A549 (cell line): ENCODE measurements around the gene DACH1. TPM values are rescaled to one million over a fixed set of nuclear protein-coding genes. Genes with fewer than 3 reads are reported as not detected.

Experiments
- ATAC-seq, 2 experiments: fragments of 200-7000 bp in 1 of 2; fragments of >200 bp in 1 of 2; cut with Nextera tagmentation in 1 of 2; cut with Tn5 transposase in 1 of 2; 3 replicates each; pipeline versions ENCODE4 v1.8.0 to v1.9.1; 2018 to 2020; ENCODE audit warnings: mild to moderate bottlenecking in 1 of 2, moderate library complexity in 1 of 2
- CTCF ChIA-PET: fragments of 300-600 bp; sonication (Branson Sonifier 250); formaldehyde crosslinking; extraction: SDS; loops from one replicate; lab custom pipeline; 2021; ENCODE audit warnings: antibody characterized with exemption, inconsistent platforms; lab: Yijun Ruan, JAX
- POLR2A ChIA-PET: fragments of 350-600 bp; formaldehyde crosslinking; extraction: SDS; loops from one replicate; lab custom pipeline; 2021; ENCODE audit warnings: antibody characterized with exemption, inconsistent platforms; lab: Yijun Ruan, JAX
- DNase-seq, 2 experiments: peaks; one replicate each; pipeline versions ENCODE4 v3.0.0 to v3.0.0-alpha.2; 2011 to 2016; ENCODE audit warnings: low read depth in 1 of 2, low spot score in 1 of 2
- FAIRE-seq: peaks from 2 replicates; lab custom pipeline; 2011; peaks lifted over from hg19 to GRCh38; lab: Jason Lieb, UNC
- H3K27ac ChIP-seq, 2 experiments: fragments of >200 bp; sonication (Bioruptor Twin); formaldehyde crosslinking; 3 replicates each; pipeline ENCODE4 v1.5.1; 2016 to 2017
- H3K4me1 ChIP-seq: fragments of >200 bp; sonication (Bioruptor Twin); formaldehyde crosslinking; 3 replicates; pipeline ENCODE4 v1.6.1; 2016
- H3K4me2 ChIP-seq: fragments of >200 bp; sonication (Bioruptor Twin); formaldehyde crosslinking; 3 replicates; pipeline ENCODE4 v1.6.1; 2016
- H3K4me3 ChIP-seq: fragments of >200 bp; sonication (Bioruptor Twin); formaldehyde crosslinking; 3 replicates; pipeline ENCODE4 v1.5.1; 2016
- H3K9me3 ChIP-seq: fragments of >200 bp; sonication (Bioruptor Twin); formaldehyde crosslinking; 3 replicates; pipeline ENCODE4 v1.6.1; 2016
- ATOH8 ChIP-seq: fragments of 250-450 bp; sonication (Bioruptor Pico); IDR thresholded peaks from 2 replicates; pipeline ENCODE4 v1.5.0; 2020; ENCODE audit warnings: low read depth, mild to moderate bottlenecking, moderate library complexity
- BHLHE40 ChIP-seq: IDR thresholded peaks from 2 replicates; pipeline ENCODE4 v1.6.1; 2012; ENCODE audit warnings: low read depth, low read length, inconsistent platforms
- CBX8 ChIP-seq: fragments of 200-600 bp; sonication (generic); IDR thresholded peaks from 2 replicates; pipeline ENCODE4 v1.6.1; 2016
- CEBPB ChIP-seq, 2 experiments: fragments of >200 bp in 1 of 2; sonication (Bioruptor Twin) in 1 of 2; formaldehyde crosslinking in 1 of 2; IDR thresholded peaks; 2 replicates each; pipeline ENCODE4 v1.6.1; 2012 to 2016
- EHF ChIP-seq: fragments of 250-450 bp; sonication (Bioruptor Pico); IDR thresholded peaks from 2 replicates; pipeline ENCODE4 v1.5.0; 2020; ENCODE audit warnings: mild to moderate bottlenecking
- FOSB ChIP-seq: fragments of 250-450 bp; sonication (Bioruptor Pico); IDR thresholded peaks from 2 replicates; pipeline ENCODE4 v1.5.0; 2020; ENCODE audit warnings: mild to moderate bottlenecking, moderate library complexity
- FOXS1 ChIP-seq: fragments of 250-450 bp; sonication (Bioruptor Pico); IDR thresholded peaks from 2 replicates; pipeline ENCODE4 v1.5.0; 2020; ENCODE audit warnings: mild to moderate bottlenecking, moderate library complexity
- GATA3 ChIP-seq: IDR thresholded peaks from 2 replicates; pipeline ENCODE4 v1.6.1; 2012; ENCODE audit warnings: borderline replicate concordance
- HOXB13 ChIP-seq: fragments of 250-450 bp; sonication (Bioruptor Pico); IDR thresholded peaks from 2 replicates; pipeline ENCODE4 v1.5.0; 2020; ENCODE audit warnings: low read depth, mild to moderate bottlenecking, moderate library complexity
- HOXB5 ChIP-seq: fragments of 250-450 bp; sonication (Bioruptor Pico); IDR thresholded peaks from 2 replicates; pipeline ENCODE4 v1.5.0; 2020; ENCODE audit warnings: mild to moderate bottlenecking, moderate library complexity
- JUNB ChIP-seq: fragments of >200 bp; sonication (Bioruptor Twin); formaldehyde crosslinking; IDR thresholded peaks from 2 replicates; pipeline ENCODE4 v1.6.1; 2016
- MAX ChIP-seq: IDR thresholded peaks from 2 replicates; pipeline ENCODE4 v1.6.1; 2012
- MAZ ChIP-seq: fragments of 150-350 bp; IDR thresholded peaks from 2 replicates; pipeline ENCODE4 v1.6.1; 2014; ENCODE audit warnings: antibody characterized with exemption, low read depth, low read length, borderline replicate concordance
- MYC ChIP-seq: IDR thresholded peaks from 2 replicates; pipeline ENCODE4 v1.6.1; 2012; ENCODE audit warnings: mild to moderate bottlenecking, inconsistent platforms, low read length, improper control_type of control experiment, borderline replicate concordance
- NR3C1 ChIP-seq: fragments of >200 bp; sonication (Bioruptor Twin); formaldehyde crosslinking; IDR thresholded peaks from 3 replicates; pipeline ENCODE4 v1.6.1; 2017
- POLR2A ChIP-seq: IDR thresholded peaks from 2 replicates; pipeline ENCODE4 v1.6.1; 2012; ENCODE audit warnings: mild to moderate bottlenecking, low read length
- SREBF2 ChIP-seq: fragments of 450-650 bp; IDR thresholded peaks from 2 replicates; pipeline ENCODE4 v1.6.1; 2014; ENCODE audit warnings: mild to moderate bottlenecking, moderate library complexity
- ZC3H11A ChIP-seq: fragments of 450-650 bp; IDR thresholded peaks from 2 replicates; pipeline ENCODE4 v1.6.1; 2014; ENCODE audit warnings: antibody characterized with exemption, mild to moderate bottlenecking
- ZNF302 ChIP-seq: fragments of 250-450 bp; sonication (Bioruptor Pico); IDR thresholded peaks from 2 replicates; pipeline ENCODE4 v1.9.0; 2021; ENCODE audit warnings: inconsistent platforms, mild to moderate bottlenecking, moderate library complexity
- ZSCAN20 ChIP-seq: fragments of 250-450 bp; sonication (Bioruptor Pico); IDR thresholded peaks from 2 replicates; pipeline ENCODE4 v1.8.0; 2022; ENCODE audit warnings: mild to moderate bottlenecking, moderate library complexity
- WGBS: methylation state at CpG from one replicate; pipeline ENCODE4 v1.1.6; 2017; ENCODE audit errors: missing lambda C conversion rate; 5-methylcytosine and 5-hydroxymethylcytosine counted together
- polyA plus RNA-seq, 4 experiments: library from polyadenylated mRNA; depleted of rRNA in 3 of 4; stranded (reverse); fragments of >200 nt; fragmentation: RNase III in 1 of 4; extraction: RNeasy Plus Mini Kit Qiagen cat#74134 plus additional on column Dnase treatment in 1 of 4; gene quantifications; 2 replicates in 3 of 4; 3 replicates in 1 of 4; pipeline ENCODE4 v1.2.3, GENCODE V29; 2011 to 2017
- TF ChIP-seq, protein P1 (sequence below): fragments of 150-350 bp; IDR thresholded peaks from 2 replicates; pipeline ENCODE4 v1.6.1; 2014; ENCODE audit warnings: low read depth, mild to moderate bottlenecking, low read length

Gene DACH1
- polyA plus RNA-seq, 2 of the 4 experiments (the other 2 are of a cell fraction): not detected

DNA sequence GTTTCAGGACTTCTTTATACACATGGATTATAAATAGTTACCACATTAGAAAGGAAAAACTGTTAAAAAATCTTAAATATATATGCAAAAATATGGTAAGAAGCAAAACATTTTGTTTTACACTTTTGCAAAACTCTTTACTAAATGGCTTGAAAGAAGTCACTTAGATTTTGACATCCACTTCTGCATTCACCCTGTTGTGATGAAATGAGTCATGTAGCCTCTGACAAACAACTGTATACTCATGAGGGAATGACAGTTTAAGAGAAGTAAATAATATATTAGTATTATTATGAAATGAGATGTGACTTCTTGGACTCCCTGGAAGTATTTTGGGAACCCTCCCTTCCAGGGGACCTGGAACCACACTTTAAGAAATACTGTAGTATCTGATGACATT is 275.6 kb downstream of the DACH1 start:
- Histone ChIP-seq H3K4me3 (no peak overlapping the region), H3K27ac (no peak overlapping the region)
- ChIA-PET POLR2A (no interaction called here), CTCF (no interaction called here)
- DNase-seq (no peak), ATAC-seq (no peak), FAIRE-seq (no peak)
- TF ChIP-seq BHLHE40 (no peak), GATA3 (no peak), JUNB (no peak), ATOH8 (CRISPR knock-in tag) (no peak), ZNF302 (CRISPR knock-in tag) (no peak), SREBF2 (no peak), ZSCAN20 (CRISPR knock-in tag) (no peak), FOXS1 (CRISPR knock-in tag) (no peak), MYC (no peak), EHF (CRISPR knock-in tag) (no peak), ZC3H11A (no peak)
- TF ChIP-seq, protein P1, sequence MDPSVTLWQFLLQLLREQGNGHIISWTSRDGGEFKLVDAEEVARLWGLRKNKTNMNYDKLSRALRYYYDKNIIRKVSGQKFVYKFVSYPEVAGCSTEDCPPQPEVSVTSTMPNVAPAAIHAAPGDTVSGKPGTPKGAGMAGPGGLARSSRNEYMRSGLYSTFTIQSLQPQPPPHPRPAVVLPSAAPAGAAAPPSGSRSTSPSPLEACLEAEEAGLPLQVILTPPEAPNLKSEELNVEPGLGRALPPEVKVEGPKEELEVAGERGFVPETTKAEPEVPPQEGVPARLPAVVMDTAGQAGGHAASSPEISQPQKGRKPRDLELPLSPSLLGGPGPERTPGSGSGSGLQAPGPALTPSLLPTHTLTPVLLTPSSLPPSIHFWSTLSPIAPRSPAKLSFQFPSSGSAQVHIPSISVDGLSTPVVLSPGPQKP: no peak
- TF ChIP-seq, all 56 proteins: peak for 0
- no peak overlapping the region for H3K4me2 ChIP-seq
- no peaks in the 10 kb centered on the region for H3K4me1 ChIP-seq
- no peaks in the 10 kb centered on the region for H3K9me3 ChIP-seq

GRCh38 chr13:71590654-71591148 is 276.3 kb downstream of the DACH1 start:
- H3K4me1 ChIP-seq: no peaks in the 10 kb centered on the region
- H3K27ac ChIP-seq: no peak overlapping the region
- CTCF ChIA-PET: no interaction called here
- no peaks in the 10 kb centered on the region for H3K9me3 ChIP-seq
- WGBS: 21% methylated on average over 3 of the region's 3 CpGs
- ATAC-seq (no peak), DNase-seq (no peak), FAIRE-seq (no peak)
- H3K4me3 ChIP-seq: no peak overlapping the region
- POLR2A ChIA-PET: no interaction called here
- TF ChIP-seq FOXS1 (CRISPR knock-in tag) (no peak), MAX (no peak), POLR2A (no peak)
- TF ChIP-seq, all 56 proteins: peak for 0
- H3K4me2 ChIP-seq: no peak overlapping the region

DNA sequence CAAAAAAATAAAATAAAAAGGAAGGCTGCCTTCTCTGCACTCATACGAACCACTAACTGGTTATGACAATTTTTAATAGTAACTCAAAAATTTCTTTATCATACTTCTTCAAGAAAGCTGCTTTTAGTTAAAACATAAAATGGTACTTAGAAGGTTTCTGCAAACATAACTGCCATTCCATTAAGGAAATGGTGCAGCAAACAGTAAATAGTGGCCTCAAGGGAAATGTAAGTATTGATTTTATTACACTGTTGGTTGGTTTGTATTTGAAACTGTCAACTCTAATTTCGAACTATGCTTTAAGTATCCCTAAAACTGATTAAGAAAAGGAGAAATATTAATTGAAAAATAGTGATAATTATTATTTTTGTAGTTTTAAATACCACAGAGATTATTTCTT is 278.0 kb downstream of the DACH1 start:
- no peak overlapping the region for H3K4me3 ChIP-seq
- WGBS: 0% methylated on average over 2 of the region's 2 CpGs
- H3K9me3 ChIP-seq: no peaks in the 10 kb centered on the region
- DNase-seq (no peak), FAIRE-seq (no peak)
- CTCF ChIA-PET: no interaction called here
- no peaks in the 10 kb centered on the region for H3K4me1 ChIP-seq
- POLR2A ChIA-PET: no interaction called here
- no peak overlapping the region for H3K27ac ChIP-seq
- H3K4me2 ChIP-seq: no peak overlapping the region
- TF ChIP-seq HOXB13 (CRISPR knock-in tag) (no peak), FOSB (no peak), CEBPB (IDR thresholded peaks at IDR 0.05) (no peak), HOXB5 (CRISPR knock-in tag) (no peak), MAZ (no peak), CBX8 (no peak), NR3C1 (no peak)
- TF ChIP-seq, all 56 proteins: peak for 0
- no peak for ATAC-seq

DNA sequence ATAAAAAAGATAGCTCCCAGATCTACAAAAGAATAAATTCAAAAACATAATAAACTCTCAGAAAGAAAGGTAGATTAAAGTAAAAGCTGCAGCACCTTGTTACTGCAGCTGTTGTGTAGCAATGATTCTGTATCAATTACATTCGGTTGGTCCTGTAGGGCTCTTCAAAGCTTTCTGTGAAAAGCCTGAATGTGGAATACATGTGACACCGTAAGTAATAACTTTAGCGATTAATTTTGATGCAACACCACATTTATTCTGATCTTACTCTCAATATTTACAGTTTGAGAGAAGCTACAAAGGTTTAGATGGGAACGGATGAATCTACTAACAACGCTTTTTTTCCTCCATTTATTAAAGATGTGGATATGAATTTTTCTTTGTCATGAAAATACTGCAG is 279.2 kb downstream of the DACH1 start:
- POLR2A ChIA-PET: no interaction called here
- Histone ChIP-seq H3K4me1 (no peaks in the 10 kb centered on the region), H3K9me3 (no peaks in the 10 kb centered on the region), H3K4me3 (no peak overlapping the region), H3K27ac (no peak overlapping the region), H3K4me2 (no peak overlapping the region)
- TF ChIP-seq POLR2A: no peak
- TF ChIP-seq, all 56 proteins: peak for 0
- FAIRE-seq (no peak), DNase-seq (no peak), ATAC-seq (no peak)
- WGBS: 24% methylated on average over 5 of the region's 5 CpGs
- CTCF ChIA-PET: no interaction called here
